Cardiac fibroblast (primary cell): Measurements from ENCODE around the gene ARHGAP6.

ENCODE experiments used
- DNase-seq, 2 donors: peaks; one replicate each; pipeline versions ENCODE4 v3.0.0 to v3.0.0-alpha.2; 2010; ENCODE audit warnings: low read depth in 2 of 2
- H3K4me3 ChIP-seq, 2 donors: replicated peaks in 1 of 2; 1 replicate in 1 of 2; 2 replicates in 1 of 2; pipeline ENCODE4 v1.5.1; 2011; ENCODE audit warnings: low read depth in 2 of 2, low read length in 2 of 2, mild to moderate bottlenecking in 2 of 2, moderate library complexity in 1 of 2
- TF ChIP-seq, protein P1 (sequence below): IDR thresholded peaks from one replicate; pipeline ENCODE4 v1.5.1; 2011; ENCODE audit warnings: low read depth, mild to moderate bottlenecking, low read length, inconsistent platforms

ARHGAP6 gene

DNA sequence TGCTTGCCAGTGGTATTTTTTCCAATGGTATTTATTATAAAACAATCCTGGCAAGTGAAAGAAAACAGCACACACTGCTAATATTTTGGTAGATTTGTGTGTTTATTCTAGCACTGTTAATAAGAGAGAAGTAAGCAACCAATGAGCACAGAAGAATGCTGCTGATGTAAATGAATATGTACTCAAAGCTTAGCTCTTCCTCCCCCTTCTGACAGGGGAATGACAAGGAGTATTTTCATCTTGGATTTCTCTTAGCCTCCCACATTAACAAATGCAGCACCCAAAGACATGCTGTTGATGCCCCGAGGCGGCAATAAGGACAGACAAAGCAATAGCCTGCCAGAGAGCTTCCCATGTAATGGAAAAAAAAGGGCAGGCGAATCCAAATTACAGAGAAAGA, 18.6 kb downstream of the ARHGAP6 start:
- no peak for DNase-seq
- no peak overlapping the region for H3K4me3 ChIP-seq
- TF ChIP-seq, protein P1, sequence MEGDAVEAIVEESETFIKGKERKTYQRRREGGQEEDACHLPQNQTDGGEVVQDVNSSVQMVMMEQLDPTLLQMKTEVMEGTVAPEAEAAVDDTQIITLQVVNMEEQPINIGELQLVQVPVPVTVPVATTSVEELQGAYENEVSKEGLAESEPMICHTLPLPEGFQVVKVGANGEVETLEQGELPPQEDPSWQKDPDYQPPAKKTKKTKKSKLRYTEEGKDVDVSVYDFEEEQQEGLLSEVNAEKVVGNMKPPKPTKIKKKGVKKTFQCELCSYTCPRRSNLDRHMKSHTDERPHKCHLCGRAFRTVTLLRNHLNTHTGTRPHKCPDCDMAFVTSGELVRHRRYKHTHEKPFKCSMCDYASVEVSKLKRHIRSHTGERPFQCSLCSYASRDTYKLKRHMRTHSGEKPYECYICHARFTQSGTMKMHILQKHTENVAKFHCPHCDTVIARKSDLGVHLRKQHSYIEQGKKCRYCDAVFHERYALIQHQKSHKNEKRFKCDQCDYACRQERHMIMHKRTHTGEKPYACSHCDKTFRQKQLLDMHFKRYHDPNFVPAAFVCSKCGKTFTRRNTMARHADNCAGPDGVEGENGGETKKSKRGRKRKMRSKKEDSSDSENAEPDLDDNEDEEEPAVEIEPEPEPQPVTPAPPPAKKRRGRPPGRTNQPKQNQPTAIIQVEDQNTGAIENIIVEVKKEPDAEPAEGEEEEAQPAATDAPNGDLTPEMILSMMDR: no peak

DNA sequence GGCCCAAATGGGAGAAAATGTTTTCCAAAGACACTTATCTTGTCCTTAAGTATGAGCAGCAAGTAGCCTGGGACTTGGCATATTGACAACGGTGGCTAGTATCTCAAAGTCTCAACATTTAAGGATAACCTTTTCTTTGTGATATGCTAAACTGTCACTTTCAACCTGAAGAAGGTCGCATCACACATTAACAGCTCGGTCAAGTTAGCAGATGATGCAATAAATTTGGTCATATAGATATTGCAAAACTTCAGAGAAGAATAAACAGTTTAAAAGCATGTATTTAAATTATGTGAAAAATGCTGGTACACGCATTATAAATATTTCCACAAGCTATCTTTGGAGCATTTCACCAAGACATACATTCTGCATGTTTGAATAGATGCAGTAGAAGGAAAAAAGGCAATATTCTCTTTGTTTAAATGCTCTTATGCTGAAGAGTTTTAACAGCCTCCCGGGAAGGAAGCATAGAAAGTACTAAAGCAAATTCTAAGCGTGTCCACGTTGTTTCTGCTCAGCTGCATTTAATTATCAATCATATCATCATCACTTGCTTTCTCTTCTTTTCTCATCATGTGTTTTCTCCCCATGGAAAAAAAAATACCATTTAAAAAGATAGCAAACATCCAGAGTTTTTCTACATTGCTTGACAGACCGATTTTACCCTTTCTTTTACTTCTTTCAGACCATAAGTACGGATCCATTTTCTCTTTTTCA, 24.2 kb downstream of the ARHGAP6 start:
- DNase-seq: peak; percentile 3 to 10
- TF ChIP-seq, protein P1: no peak

DNA sequence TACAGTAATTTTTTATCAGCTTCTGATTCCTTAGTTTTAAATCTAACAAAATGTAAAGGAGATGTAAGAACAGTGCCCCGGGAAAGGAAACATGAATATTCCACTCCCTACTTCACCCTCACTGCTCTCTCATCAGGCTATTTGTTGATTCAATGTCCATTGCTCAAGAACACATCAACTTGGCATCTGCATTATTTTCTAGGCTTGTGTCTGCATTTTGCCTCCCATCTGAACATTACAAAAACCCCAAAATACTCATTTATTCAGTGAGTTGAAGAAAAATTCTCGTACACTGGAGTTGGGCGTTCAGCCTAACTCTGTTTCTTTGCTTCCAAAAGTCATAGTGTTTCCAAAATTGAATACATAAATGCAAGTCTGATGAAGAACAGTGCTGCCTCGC, 25.6 kb downstream of the ARHGAP6 start:
- no peak for DNase-seq
- TF ChIP-seq, protein P1: no peak
- H3K4me3 ChIP-seq: no peak overlapping the region

More for the DNA sequence above, 24.2 kb downstream of the ARHGAP6 start:
- H3K4me3 ChIP-seq: no peak overlapping the region

DNA sequence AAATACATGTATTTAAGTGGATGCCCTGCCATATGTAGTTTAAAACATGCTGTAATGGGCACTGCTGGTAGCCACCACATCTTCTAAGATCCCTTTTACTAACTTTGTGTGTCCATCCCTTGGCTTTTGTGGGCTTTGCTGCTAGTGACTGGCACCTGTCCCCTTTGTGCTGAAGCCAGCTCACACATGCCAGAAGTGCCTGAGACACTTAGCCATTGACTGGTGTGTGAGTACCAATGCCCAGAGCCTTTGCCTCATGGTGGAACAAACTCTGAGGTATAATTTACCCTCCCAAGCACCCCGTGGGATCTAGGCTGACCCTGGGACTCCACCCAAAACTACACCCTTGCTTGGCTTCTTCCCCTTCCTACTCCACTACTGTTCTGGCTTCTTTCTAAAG, 33.0 kb downstream of the ARHGAP6 start:
- TF ChIP-seq, protein P1: no peak
- no peak for DNase-seq
- no peak overlapping the region for H3K4me3 ChIP-seq

DNA sequence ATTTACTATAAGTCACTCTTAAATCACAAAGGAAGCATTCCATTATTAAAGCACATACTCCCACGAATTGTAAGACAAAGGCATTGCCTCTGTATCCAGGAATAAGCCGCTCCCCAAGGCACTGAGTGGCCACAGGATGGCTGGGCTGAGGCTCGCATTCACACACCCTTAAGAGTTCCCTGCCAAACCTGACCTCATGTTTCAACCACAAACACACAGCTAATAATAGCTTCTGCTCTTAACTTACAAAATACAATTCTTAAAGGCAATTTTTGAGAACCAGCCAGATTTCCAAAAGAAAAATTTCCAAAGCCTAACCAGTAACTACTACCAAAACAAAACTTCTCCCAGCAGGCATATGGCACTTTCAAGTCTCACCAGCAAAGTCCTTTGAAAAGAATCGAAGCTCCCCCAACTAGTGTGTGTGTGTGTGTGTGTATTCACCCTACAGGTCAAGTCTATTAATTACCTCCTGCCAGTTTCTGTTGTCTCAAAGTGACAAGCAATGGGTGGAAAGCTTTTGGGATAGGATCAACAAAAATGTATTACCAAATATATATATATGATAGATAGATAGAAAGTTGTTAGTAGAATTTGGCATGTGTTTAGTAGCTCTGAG, 36.0 kb downstream of the ARHGAP6 start:
- H3K4me3 ChIP-seq: no peak overlapping the region
- TF ChIP-seq, protein P1: no peak
- peak; percentile 83 to 85 for DNase-seq

DNA sequence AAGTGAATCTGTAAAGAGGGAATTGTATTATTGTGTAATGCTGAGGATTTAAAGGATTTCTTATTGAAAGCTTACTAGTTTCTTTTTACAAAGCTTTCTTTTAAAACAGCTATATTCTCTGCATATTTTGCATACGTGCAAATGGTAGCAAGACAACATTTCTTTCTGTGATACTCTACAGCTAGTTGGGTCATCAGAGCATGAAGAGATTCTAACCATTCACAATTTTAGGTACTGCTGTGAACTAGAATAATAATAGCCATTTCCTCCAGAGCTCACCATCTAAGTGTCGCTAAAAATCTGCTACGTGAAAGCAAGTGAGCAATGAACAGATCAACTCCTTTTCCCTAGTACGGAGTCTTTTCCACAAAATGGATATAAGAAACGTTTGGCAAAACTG, 37.3 kb downstream of the ARHGAP6 start:
- no peak for DNase-seq
- no peak overlapping the region for H3K4me3 ChIP-seq
- TF ChIP-seq, protein P1: no peak
